Right forelimb (tissue), 1 donor: Measurements from ENCODE around the gene GALNT12.

Source experiments
- DNase-seq: peaks from one replicate; pipeline ENCODE4 v3.0.0-alpha.2; 2018

The GALNT12 gene

GRCh38 chr9:98882569-98882923 is 75.1 kb downstream of the GALNT12 start:
- DNase-seq = peak; percentile 5

- no peak for DNase-seq
These were observed 75.8 kb downstream of the GALNT12 start for GRCh38 chr9:98883276-98883675.

- no peak for DNase-seq
These were observed 77.4 kb downstream of the GALNT12 start for GRCh38 chr9:98884849-98885248.

GRCh38 chr9:98885575-98886295 is 78.3 kb downstream of the GALNT12 start:
- no peak for DNase-seq

- DNase-seq = no peak
These were observed 79.3 kb downstream of the GALNT12 start for GRCh38 chr9:98886691-98887229.

GRCh38 chr9:98887918-98888510 is 80.5 kb downstream of the GALNT12 start:
- DNase-seq = no peak

- no peak for DNase-seq
These were observed 81.4 kb downstream of the GALNT12 start for GRCh38 chr9:98888801-98889421.

GRCh38 chr9:98890256-98890655 is 82.8 kb downstream of the GALNT12 start:
- peak; percentile 29 for DNase-seq

- no peak for DNase-seq
These were observed 84.8 kb downstream of the GALNT12 start for GRCh38 chr9:98892288-98892687.

GRCh38 chr9:98892690-98893089 is 85.2 kb downstream of the GALNT12 start:
- DNase-seq = no peak

GRCh38 chr9:98894171-98894570 is 86.7 kb downstream of the GALNT12 start:
- peak; percentile 10 for DNase-seq

GRCh38 chr9:98894761-98895160 is 87.3 kb downstream of the GALNT12 start:
- no peak for DNase-seq

- no peak for DNase-seq
These were observed 89.2 kb downstream of the GALNT12 start for GRCh38 chr9:98896632-98897031.

GRCh38 chr9:98897745-98898144 is 90.3 kb downstream of the GALNT12 start:
- no peak for DNase-seq

- peak; percentile 70 for DNase-seq
These were observed 92.1 kb downstream of the GALNT12 start for GRCh38 chr9:98899408-98900056.
